ENCODE measurements around the gene GTPBP10.
A peak's percentile ranks its signal among the peaks of the same experiment; 100 is the strongest.

Gene GTPBP10

DNA sequence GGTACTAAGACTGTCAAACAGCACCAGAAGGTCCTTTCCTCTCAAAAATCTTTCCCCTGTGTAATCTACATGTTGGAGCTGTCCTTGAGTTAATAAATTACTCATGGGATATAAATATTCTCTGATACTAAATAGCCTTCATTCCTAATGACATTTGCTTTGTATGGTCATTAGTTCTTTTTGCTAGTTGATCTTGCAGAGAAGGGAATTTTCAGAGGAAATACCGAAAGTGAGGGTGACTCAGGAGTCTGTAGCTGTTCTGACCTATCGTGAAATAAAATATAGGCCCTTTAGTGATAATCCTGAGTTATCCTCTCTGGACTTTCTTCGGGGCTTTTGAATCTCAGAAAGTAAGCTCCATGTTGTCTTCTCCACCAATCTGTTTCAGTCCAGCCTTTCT is 37.3 kb downstream of the GTPBP10 start:
- DNase-seq, result no peak

DNA sequence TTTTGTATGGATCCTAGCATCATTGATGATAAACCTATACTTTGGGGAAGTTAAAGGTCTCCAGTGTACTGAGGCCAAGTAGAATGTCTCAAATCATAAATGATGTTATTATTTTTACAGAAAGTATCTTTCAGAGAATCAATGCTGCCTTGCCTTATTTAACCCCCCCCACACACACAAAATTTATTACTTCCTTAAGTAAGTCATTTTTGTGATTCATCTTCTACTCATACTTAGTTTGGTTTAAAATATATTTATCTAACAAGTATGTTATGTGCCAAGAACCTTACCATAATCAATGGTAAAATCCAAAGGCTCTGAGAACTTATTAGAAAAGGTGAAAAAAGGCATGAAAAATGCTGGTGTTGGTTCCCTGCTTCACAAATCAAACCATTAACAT is 37.9 kb downstream of the GTPBP10 start:
- no peak for DNase-seq

DNA sequence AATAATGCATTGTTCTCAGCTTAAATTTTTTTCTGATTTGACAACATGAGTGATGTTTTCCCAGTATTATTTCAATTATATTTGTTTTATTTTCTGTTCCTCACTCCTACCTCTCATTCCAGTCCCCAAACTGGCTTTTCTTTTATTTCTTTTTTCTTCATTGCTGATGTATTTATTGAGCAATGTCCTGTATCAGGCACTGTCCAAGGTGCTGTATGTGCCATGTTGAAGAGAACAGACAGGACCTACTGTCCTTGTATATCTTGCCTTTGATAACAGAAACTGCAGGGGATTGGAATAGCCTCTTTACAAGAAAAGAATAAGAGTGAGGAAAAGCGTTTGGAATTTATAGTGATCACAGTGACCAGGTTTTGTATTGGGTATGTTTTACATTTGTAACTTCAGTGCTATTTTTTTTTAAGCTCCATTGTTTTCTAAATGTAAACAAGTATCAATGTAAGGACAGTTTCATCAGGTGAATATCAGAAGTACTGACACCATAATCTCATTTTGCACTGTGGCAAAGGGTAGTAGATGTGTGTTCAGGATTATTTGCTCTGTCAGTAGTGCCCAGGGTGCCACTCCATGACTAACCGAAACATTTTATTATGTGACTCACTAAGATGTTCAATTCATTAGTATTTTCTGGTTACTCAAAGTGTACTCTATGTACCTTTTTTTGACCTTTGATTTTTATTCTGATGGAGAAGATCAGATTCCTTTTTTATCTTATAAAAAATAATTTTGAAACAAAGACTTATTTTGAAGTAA is 41.1 kb downstream of the GTPBP10 start:
- DNase-seq, result no peak

DNA sequence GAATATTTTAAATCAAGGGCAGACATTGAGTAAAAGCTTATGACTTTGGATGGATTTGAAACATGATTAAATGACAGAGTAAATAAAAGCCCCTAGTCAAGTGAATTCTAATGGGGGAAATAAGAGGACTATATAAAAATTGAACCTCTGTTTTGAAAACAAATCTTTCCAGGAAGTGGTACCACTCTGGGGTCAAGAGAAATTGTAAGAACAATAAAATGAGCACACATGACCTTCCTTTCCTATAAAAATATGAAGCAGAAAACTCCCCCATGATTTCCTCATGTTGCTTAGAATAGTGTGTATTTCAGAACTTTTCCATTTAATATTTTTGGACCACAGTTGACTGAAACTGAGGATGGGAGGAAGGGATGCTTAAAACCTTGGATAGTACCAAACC is 44.4 kb downstream of the GTPBP10 start:
- no peak for DNase-seq

DNA sequence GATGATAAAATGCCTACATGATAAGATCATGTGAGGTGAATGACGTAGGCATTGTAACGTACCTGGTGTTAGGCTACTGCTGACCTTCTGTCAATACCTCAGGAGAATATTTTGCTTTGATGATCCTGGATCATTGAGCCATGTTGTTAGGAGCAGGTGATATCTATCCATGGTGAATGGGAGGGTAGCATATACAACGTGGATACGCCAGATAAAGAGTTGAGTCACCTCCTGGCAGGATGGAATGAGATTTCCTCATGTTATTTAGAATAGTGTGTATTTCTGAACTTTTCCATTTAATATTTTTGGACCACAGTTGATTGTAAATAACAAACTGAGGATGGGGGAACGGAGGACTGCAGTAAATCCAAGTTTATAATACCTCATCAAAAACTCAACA is 45.0 kb downstream of the GTPBP10 start:
- DNase-seq, result no peak

DNA sequence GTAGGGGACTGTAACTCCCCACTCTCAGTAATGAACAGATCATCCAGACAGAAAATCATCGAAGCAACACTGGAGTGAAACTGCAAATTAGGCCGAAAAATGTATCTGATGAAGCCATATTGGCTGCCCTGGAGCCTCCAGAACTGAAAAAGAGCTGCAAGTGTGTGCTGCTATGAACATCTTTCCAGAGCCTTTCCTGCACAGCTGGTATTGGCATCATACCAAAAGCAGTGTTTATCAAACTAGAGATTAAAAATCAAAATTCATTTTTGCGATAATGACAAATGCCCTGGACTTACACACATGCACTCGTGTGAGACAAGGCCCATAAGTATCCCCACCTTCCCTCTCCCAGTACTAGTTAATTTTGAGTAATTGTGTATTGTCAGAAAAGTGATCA is 49.9 kb downstream of the GTPBP10 start:
- no peak for DNase-seq

DNA sequence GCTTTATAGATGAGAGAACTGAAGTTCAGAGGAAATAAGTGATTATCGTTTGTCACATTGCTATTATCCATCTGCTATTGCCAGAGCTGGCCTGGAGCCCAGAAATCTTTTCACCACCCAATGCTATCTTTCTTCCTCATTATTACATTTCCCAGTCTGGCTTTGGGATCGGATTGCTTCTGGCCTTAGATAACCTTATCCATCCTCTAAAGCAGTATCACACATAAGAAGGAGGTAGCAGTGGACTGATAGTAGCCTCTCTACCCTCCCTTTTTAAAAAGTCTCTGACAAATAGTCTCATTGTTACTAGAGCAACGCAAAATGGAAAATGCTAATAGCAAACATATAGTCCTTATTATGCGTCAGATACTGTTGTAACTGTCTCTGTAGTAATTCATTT is 55.5 kb downstream of the GTPBP10 start:
- DNase-seq, result no peak

DNA sequence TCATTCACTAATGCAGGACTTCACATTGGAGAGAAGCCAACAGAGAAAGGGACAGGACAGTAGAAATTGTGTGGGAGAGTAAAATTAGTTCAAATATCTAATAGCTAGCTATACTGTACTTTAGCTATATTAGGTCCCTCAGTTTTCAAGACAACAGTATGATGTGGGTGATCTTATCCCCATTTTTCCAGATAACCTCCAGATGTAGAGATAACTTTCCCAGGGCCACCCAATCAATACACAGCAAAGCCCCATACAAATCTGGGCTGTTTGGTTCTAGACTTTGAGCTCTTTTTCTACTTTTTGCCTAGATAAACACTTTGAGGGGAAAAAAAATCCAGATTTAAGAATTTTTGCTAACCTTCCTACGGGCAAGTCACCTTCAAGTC is 56.3 kb downstream of the GTPBP10 start:
- no peak for DNase-seq

DNA sequence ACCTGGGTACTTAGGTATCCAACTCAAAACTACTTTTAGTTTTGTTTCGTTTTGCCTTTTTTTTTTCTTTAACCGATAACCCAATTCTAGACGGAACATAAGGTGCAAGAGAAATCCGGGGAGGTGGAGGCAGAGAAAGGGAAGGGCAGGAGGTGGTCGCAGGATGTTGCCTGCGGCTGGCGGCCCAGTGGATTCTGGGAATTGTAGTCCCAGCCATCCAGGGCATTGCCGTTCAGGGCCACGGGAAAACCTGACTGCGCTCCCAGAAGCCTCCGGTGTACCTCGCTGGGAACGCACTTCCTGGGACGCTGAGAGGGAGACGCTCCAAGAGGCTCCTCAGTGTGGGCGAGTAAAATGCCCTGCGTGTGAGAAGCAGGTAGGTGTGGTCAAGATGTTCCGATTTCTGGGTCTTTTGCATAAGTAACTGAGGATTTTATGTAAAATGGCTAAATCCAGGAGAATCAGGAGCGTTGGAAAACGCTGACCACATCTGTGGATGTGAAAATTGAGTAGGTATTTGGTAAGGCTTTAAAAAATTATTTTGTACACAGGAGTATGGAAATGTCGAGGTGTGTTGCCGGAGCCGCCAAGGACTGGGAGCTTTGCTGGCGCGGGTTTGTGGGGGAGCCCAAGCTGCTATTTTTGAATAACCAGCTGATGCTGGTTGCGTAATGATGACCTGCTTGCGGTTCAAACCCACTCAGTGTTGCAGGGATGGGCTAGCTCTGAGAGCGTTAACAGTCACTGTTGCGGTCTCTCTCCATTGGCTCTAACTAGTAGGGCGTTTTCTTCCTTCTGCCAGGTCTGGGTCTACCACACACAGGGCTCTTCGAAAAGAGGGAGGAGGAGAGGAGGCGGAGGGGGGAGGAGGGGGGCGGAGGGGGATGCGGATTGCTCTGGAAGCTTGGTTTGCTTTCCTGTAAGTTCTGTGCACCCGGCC is 56.9 kb downstream of the GTPBP10 start, which contains the start of gene CLDN12:
Gene CLDN12, plus strand, starts transcription at position 288 of the 940 bp plus-strand sequence. CDS start 9,216 bp downstream, outside the sequence.
- DNase-seq, result peak; percentile 85

DNA sequence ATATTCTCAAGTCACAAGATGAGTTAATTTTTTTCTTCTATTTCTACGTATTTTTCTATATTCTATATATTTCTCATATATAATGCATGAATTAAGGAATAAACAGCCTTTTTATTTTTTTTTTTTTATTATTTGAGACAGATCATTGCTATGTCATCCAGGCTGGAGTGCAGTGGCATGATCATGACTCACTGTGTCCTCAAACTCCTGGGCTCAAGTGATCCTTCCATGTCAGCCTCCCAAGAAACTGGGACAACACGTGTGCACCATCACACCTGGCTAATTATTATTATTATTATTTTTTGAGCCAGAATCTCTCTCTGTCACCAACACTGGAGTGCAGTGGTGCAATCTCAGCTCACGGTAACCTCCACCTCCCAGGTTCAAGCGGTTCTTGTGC is 58.3 kb downstream of the GTPBP10 start:
- no peak for DNase-seq

DNA sequence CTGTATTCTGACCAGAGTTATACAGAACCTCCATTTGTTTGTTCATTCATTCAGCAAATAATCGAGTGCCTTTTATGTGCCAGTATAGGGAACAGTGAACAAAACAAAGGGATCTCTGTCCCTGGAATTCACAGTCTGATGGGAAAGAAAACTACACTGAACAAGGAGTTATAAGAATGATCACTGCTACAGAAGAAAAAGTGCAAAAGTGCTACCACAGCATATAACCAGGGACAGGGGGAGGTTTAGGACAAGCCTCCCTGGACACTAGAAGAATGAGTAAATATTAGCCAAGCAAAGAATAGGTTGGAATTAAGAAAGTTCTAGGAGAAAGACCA is 60.9 kb downstream of the GTPBP10 start:
- DNase-seq, result no peak

DNA sequence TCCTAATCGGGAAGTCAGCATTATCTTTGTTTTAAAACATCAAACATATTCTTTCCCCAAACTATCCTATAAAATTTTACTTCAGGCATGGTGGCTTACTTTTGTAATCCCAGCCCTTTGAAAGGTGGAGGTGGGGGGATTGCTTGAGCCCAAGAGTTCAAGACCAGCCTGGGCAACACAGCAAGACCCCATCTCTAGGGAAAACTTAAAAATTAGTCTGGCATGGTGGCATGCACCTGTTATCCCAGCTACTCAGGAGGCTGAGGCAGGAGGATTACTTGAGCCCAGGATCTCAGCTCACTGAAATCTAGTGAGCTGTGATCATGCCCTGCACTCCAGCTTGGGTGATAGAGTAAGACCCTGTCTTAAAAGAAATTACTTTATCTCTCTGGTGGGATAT is 61.6 kb downstream of the GTPBP10 start:
- no peak for DNase-seq

DNA sequence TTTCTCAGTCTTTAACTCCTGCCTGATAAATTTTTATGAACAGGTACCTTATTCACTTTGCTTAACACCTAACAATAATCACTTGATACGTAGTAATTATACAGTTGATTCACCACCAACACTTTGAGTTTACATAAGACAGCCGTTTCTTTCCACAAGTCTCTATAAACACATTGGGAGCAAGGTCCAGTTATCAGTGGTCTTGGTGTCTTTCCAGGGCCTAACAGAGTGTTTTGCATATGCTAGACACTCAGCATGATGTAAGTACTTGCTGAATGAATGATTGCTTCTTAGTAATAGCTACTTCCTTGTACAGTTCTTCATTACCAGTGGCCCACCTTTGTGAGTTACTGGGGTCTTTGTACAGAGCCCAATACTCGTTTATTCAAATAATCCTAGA is 63.2 kb downstream of the GTPBP10 start:
- DNase-seq, result no peak

DNA sequence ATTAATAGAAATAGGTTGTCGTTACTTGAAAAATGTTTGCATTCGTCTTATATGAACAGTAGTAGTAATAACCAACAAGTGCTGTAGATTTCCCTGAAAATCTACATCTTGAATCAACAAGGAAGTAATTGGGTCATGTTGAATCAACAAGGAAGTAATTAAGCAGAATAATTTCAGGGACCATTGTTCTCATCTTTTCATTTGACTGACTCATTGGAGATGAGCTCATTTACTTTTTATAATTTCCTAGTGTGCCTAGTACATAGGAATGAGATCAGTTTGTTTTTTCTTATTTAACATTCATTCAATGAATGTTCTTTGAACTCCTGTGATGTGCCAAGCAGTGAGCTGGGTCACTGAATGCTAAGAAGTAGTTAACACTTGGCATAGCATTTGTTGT is 65.0 kb downstream of the GTPBP10 start:
- no peak for DNase-seq

DNA sequence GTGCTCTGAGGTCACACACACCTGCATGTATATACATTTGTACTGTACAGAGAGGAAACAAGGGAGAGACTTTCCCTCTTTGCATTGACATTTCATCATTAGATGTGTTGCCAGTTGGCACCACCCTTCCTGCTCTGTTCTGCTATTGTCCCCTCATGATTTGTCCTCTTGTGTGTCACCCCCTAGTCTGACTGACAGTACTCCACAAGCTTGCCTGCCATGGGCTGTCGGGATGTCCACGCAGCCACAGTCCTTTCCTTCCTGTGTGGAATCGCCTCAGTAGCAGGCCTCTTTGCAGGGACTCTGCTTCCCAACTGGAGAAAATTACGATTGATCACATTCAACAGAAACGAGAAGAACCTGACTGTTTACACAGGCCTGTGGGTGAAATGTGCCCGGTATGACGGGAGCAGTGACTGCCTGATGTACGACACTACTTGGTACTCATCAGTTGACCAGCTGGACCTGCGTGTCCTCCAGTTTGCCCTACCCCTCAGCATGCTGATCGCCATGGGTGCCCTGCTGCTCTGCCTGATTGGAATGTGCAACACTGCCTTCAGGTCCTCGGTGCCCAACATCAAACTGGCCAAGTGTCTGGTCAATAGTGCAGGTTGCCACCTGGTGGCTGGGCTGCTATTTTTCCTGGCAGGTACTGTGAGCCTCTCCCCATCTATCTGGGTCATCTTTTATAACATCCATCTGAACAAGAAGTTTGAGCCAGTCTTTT is 66.1 kb downstream of the GTPBP10 start:
- no peak for DNase-seq

DNA sequence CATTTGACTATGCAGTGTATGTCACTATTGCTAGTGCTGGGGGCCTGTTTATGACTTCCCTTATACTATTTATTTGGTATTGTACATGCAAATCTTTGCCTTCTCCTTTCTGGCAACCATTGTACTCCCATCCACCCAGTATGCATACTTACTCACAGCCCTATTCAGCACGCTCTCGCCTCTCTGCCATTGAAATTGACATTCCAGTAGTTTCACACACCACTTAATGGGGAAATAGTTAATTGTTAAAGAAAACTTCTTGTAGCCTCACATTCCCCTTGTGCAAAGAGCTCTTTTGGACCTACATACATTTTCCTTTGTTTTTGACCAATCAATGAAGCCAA is 66.6 kb downstream of the GTPBP10 start:
- no peak for DNase-seq

DNA sequence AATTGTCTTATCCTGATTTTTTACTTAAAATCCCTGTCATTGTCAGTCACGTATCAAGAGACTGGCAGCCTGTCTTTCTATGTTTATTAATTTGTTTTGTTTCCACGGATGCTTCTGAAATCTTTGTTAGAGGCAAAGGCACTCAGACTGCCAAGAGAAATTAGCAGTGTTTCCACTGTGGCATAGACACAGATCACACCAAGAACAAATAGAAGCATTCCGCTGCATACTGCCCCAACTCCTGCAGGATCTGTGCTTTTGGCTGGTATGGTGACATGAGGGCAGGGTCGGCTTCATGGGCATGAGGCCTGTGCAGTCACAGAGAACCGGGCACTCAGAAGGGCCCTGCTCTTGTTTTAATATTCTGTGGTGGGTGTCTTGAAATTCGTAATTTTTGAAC is 75.1 kb downstream of the GTPBP10 start:
- no peak for DNase-seq

DNA sequence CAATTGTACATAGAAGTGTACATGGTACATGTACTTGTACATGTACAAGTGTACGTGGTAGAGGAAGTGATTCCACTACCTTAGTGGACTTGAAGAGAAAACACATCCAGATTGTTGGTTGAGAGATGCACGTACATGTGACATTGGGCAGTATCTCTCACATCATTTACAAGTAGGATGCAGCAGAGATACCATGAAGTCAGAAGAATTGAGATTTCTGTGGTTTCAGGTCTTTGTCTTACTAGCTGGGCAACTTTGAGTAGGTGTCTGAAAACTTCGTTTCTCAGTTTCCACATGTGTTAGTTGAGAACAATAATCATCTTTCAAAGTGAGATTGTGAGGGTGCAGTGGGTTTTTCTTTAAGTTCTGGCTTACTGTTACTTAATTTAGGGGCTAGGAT is 78.2 kb downstream of the GTPBP10 start:
- no peak for DNase-seq

DNA sequence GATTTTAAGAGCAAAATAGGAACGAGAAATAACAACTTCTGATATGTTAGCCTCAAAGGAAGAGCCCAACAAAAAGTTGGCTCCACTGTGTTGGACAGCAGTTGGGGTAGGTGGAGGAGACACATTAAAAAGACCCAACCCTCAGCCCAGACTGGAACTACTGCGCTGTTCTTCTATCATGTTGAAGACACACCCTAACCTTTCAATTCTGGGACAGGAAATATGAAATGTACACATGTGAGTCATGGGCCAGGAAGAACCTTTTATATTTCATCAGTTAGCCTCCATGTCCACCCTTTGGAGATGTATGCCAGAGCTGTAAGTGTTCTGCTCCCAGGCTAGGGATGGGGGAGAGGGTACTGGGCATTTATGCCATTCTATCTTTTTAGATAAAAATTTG is 78.9 kb downstream of the GTPBP10 start:
- no peak for DNase-seq

DNA sequence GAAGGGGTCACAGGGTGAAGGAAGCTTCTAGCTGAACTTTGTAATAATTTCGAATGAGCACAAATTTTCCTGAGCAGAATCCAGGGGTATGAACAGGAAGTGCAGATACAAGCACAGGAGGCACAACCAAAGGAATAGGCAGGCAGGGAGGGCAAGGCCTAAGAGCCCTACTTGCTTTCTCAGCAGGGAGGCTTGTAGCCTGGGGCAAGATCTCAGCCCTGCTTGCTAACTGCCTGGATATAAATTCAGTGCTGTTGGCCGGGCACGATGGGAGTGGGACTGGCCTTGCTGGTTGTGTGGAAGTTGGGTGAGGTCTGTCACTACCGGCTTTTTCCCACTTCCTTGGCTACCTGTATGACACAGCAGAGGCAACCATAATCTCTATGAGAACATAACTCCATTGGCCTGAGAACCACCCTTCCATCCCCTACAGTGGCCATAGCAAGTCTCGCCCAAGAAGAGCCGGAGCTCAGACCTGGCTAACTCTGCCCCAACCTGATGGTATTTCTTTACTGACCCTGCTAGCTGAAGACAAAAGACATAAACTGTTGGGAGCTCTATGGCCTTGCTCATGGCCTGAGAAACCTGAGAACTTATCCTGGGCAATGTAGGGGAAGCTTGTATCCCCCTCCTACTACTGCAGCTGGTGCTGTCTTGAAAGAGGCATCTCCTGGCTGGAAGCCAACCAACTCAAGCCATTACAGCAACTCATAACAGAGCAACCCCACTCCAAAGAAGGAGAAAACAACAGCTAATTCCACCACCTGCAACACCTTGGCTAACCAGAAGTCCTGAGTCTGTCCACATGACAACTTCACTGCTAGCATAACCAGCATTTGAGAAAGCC is 84.3 kb downstream of the GTPBP10 start:
- no peak for DNase-seq

DNA sequence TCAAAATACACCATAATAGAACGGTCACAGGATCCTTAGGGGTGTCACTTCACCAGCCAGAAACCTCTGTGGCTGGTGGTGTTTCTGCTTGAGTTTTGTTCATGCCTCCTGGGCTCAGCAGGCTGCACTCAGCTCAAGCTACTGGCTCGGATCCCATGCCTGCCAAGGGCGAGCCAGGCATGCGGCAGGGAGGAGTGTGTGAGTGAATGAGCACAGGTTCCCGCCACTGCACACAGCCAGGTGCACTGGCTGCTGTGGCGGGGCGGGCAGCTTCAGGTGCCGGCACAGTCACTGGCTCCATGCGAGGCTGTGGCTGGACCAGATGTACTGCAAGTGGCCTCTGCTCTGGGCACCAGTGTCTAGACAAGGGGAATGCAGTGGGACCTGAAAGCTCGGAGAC is 86.2 kb downstream of the GTPBP10 start:
- no peak for DNase-seq

DNA sequence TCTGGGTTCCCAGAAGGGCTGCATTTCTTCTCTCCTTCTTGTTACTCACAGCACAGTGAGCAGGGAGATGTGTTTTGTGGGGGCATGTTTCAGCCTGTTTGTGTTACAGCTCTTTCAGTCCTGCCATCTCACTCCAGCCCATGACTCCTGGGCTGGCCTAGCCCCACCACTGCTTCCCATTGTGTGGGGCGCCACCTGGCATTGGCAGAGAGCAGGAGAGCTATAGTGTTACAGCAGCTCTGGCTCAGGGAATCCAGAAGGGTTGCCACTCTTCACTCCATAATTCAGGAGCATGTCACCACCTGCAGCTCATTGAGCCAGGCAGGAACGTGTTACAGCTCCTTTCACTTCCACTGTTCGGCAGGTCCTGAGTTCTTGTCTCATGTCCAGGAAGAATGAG is 86.7 kb downstream of the GTPBP10 start:
- no peak for DNase-seq

Data from CD4-positive, alpha-beta T cell treated with Interleukin-15 for 1 hour (primary cell).